SKM-1 (cell line): Measurements from ENCODE around the gene YTHDF2.
"Not testable (repeated sequence)": the region's sequence is repeated elsewhere in the genome, so short reads cannot be mapped to it uniquely, and the experiment has no call there.

ENCODE experiments used
- DNase-seq: peaks from one replicate; lab custom pipeline; 2025; ENCODE audit not compliant: unreplicated experiment; lab: John Stamatoyannopoulos, UW

The YTHDF2 gene

DNA sequence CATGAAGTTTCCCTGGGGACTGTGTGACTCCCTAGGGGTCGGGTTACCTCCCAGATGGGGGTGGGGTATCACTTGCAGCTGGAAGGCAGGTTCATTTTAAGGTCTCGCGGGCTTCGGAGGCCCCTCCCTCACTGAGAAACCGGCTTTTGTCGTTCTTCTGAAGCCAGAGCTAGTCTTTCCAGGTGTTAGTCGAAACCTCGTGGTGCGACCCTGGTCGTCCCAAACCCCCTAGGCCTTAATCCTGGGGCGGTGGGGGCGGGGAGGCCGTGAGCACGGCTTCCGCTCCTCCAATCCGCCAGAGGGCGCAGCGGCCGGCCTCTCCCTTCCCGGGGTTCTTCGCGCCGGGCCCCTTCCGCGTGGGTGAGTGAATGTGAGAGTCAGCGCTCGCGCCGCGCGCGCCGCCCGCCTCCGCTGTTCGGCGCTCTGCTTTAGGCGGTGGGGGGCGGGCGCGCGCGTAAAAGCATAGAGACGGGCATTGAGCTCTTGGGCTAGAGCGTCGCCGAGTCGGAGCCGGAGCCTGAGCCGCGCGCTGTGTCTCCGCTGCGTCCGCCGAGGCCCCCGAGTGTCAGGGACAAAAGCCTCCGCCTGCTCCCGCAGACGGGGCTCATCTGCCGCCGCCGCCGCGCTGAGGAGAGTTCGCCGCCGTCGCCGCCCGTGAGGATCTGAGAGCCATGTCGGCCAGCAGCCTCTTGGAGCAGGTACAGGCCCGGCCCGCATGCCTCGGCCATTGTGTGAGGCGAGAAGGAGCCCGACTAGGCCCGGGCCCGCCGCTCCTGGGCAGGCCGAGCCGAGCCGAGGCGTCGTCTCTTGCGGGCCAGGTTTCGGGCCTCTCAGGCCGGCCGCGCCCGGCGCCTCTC, at the start of gene YTHDF2:
TSS of gene YTHDF2 (plus strand) at position 491 of the 857 bp plus-strand sequence. CDS start at position 672, 181 bp downstream.
- peak; percentile 95 for DNase-seq

GRCh38 chr1:28691627-28692026, 45.1 kb upstream of the YTHDF2 start:
- not testable (repeated sequence) for DNase-seq

DNA sequence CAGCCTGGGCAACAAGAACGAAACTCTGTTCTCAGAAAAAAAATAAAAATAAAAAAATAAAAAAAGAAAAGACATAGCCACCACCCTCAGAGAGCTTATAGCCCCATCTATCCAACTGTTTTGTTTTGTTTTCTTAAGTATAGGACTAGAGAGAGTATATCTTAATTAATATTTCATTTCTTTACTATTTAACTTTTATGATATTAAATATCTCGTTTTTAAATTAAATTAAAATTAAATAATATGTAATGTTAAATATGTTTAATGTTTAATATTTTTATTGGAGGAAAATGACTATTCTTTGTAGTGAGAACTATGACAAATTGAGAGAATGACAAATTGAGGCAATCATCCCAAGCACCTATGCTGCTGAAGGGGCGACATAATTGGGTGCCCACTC, 33.1 kb upstream of the YTHDF2 start:
- DNase-seq, result no peak

- no peak for DNase-seq
These were observed 20.4 kb upstream of the YTHDF2 start for GRCh38 chr1:28716336-28716735.

DNA sequence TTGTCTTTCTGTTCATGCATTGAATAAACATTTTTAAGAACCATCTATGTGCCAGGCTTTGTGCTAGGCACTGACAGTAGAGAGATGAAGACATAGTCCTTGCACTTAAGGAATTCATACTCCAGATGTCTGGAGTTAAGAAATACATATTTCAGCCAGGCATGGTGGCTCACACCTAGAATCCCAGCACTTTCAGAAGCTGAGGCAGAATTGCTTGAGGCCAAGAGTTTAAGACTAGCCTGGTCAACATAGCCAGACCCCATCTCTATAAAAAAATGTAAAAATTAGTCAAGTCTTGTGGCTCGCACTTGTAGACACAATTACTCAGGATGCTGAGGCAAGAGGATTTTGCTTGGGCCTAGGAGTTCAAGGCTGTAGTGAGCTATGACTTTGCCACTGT, 18.6 kb upstream of the YTHDF2 start:
- no peak for DNase-seq

DNA sequence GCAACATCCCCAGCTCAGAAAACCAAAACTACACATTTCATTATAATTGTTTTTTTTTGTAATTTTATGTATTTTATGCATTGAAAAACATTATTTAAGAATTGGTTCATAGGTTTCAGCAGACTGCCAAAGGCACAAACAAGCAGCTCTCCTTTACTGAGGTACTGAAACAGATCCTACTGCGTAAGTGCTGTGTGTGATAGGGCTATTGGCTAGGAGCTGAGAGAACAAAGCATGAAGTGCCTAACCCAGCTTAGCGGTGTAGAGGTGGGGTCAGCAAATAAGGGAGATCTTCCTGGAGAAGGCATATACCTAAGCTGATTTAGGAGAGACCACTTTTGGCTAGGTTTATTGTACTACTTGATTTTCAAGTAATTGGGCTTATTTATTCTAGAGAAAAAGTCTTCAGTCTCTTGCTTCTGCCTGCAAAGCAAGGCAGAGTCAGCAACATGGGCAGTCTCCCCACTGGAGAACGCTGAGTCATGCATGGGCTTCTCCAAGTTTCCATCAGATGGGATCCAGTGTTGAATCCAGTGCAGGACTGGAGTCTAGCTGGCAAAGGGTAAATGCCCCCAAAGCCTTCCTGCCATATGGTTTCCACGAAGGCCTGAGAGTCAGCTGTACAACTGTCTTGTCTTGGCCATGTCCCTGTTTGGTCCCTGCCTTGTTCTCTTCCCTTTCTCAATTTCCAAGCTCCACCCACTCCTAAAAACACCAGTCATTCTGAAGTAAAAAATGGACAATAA, 18.0 kb upstream of the YTHDF2 start:
- DNase-seq, result no peak

DNA sequence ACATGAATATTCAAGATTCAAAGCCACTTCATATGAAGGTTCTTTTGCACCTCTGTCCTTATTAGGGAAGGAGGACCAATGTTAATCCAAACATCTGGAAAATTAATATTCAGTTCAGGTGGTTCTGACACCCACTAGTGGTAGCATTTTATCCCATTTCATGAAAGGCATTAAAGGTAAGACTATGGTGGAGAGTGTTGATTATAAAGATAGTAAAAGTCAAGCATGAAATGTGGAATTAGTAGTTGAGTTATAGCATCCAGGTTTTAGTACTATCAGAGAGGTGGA, 17.5 kb upstream of the YTHDF2 start:
- no peak for DNase-seq

DNA sequence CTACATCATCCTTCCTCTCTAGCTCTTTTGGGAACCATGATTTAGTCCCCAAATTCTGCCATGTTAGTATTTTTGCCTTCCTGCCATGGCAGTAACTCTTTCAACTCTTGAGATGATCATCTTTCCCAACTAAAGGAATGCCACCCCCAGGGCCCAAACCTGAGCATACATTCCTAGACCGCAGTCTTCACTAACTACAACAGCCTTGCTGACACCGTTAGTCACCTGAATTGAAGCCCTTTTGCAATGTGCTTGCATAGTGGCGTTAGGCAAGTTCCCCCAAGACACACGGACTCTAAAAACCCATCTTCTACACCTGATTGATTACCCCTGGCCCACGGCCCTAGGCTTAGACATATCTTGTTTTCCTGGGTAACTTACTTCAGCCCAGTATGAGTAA, 16.4 kb upstream of the YTHDF2 start:
- no peak for DNase-seq

DNA sequence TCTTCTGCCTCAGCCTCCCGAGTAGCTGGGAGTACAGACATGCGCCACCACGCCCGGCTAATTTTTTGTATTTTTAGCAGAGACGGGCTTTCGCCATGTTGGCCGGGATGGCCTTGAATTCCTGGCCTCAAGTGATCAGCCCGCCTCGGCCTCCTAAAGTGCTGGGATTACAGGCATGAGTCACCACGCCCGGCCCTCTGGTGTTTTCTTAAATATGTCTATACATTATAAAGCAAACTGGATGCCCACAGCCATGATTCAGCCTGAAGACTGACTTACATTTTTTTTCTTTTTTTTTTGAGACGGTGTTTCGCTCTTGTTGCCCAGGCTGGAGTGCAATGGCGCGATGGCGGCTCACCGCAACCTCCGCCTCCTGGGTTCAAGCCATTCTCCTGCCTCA, 14.8 kb upstream of the YTHDF2 start:
- not testable (repeated sequence) for DNase-seq

DNA sequence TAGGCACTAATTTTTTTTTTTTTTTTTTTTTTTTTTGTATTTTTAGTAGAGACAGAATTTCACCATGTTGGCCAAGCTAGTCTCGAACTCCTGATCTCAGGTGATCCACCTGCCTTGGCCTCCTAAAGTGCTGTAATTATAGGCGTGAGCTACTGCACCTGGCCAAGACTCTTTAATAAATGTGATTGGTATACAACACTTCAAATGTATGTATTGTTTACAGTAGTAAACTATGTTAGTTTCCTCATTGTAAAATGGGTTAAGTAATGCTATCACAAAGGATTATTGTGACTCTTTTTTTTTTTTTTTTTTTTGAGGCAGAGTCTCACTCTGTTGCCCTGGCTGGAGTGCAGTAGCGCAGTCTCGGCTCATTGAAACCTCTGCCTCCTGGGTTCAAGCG, 11.4 kb upstream of the YTHDF2 start:
- not testable (repeated sequence) for DNase-seq

GRCh38 chr1:28735961-28736449, 735 bp upstream of the YTHDF2 start:
- no peak for DNase-seq

- no peak for DNase-seq
These were observed 780 bp downstream of the YTHDF2 start for GRCh38 chr1:28737307-28738132.

DNA sequence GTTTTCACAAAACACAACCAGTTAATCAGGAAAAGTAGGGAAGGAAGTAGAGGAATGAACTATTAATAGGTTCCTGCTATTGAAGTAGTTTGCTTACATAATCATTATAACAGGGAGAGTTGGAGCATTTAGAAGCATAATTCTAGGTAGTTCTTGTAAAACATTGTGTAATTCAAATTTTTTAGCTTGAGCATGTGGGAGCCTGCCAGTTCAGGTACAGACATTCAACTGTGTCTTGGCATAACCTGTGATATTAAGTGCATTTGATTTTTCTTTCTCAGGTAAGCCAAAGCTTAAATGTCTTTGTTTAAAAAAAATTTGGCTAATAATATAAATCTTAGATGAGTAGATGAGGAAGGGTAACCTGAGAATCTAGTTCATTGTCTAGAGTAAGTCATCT, 3.4 kb downstream of the YTHDF2 start:
- no peak for DNase-seq

GRCh38 chr1:28744184-28744583, 7.4 kb downstream of the YTHDF2 start:
- no peak for DNase-seq

- no peak for DNase-seq
These were observed 9.0 kb downstream of the YTHDF2 start for GRCh38 chr1:28745653-28746173.

DNA sequence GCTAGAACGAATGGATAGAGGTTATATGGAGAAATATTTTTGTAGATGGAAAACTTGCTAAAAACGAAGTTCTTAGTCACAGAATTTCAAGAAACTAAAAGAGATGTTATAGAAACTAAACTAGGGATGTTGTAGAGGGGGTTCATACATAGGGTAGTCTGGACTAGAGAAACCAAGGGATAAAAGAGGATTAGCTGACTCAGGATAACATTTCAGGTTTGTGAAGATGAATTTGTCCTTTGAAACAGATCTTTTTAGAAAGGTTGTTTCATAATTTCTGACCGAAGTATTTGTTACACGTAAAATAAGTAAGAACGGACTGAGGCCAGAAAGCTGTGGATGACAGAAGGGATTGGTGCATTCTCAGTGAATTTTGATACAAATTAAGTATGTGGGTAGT, 13.6 kb downstream of the YTHDF2 start:
- no peak for DNase-seq

- DNase-seq, result not testable (repeated sequence)
These were observed 14.1 kb downstream of the YTHDF2 start for GRCh38 chr1:28750771-28751294.

DNA sequence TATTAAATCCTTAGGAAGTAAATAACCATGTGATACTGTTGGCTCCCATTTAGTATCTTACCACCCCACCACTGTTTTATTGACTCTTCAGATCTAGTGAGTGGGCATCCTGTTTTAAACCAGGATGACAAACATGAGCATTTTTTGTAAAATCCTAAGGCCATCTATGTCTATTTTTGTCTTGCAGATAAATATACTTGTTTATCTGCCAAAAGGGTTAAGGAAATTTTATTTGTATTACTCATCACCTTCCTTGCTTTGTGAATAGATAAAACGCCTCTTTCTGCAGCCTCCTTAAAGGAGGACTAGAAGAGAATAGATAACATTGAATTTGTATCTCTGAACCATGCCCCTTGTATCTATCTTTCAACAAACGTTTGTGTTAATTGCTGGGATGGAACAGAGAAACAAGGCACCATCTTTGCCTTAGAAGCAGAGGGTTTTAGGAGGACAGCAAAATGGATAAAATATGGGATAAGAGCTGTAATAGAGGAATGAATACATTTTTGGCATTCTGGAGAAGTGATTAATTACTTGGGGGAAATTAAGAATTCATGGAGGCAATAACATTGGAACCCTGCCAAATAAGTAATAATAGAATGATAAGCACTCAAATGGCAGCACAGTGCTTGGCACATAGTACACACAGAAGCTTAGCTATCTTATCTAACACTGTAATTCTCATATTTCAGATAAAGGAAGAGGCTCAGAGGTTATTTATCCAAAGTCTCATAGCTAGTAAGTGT, 14.7 kb downstream of the YTHDF2 start:
- no peak for DNase-seq

DNA sequence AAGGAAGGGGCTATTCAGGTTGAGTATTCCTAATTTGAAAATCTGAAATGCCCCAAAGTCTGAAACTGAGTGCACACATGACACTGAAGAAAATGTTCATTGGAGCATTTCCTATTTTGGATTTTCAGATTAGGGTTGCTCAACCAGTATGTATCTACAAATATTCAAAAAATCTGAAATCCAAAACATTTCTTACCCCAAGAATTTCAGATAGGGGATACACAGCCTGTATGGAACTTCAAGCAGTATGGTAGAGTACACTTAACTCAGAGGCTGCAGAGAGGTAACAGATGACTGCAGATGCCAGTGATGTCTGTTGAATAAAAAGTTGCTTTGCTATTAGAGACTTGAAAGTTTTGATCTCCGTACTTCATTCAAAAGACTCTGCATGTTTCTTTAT, 19.0 kb downstream of the YTHDF2 start:
- DNase-seq, result no peak

DNA sequence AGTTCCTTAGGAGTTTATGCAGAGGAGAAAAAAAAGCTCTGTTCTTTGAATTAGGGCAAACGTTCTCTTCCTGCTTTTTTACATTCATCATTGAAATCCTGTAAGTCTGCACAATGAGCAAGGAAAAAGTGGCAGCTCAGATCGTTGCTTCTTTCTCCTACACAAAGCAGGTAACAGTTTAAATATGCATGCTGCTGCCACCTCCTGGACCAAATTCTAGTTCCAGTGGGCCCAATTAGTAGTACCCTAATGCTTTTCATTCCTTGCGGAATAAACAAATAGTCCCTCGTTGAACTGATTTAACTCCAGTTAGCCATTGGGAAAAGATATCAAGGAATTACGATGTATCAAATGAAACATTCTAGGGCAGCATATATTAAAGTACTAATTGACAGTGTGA, 20.1 kb downstream of the YTHDF2 start:
- no peak for DNase-seq
